Measurements from ENCODE around the gene LGR4.

DNA sequence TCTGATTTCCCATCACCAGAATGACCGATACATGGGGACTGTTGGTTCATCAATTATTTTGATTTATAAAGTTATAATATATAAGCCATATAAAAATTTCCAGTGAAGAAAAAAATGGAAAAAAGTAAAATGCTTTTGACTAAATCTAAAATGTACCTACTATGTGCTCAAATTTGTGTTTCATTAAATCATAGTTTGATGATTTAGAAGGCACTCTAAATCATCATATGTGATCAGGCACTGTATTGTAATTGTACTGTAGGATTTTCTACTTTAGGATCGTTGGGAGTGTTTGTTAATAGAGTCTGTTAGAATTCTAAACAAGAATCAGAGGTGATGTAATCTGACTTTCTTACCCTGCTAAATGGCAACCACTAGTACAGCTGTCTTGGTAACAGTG lies 31.6 kb upstream of the LGR4 start:
- TF ChIP-seq CTCF (IDR thresholded peaks at IDR 0.05) (no peak), POLR2A (IDR thresholded peaks at IDR 0.05) (no peak), POLR2AphosphoS5 (IDR thresholded peaks at IDR 0.05) (no peak), EP300 (IDR thresholded peaks at IDR 0.05) (no peak)
